Mucosa of descending colon (tissue), 3 donors: ENCODE data around the gene HDAC4. TPM values are rescaled to one million over a fixed set of nuclear protein-coding genes. Genes with fewer than 3 reads are reported as not detected.

Source experiments
- ATAC-seq: fragments of 200-7000 bp; cut with Tn5 transposase; one replicate; pipeline ENCODE4 v1.9.1; 2020; ENCODE audit warnings: mild to moderate bottlenecking, moderate library complexity
- DNase-seq, 3 donors: peaks; one replicate each; pipeline ENCODE4 v3.0.0-alpha.2; 2020
- H3K36me3 ChIP-seq: fragments of 200-600 bp; one replicate; pipeline ENCODE4 v1.8.0; 2021; ENCODE audit warnings: low read depth, mild to moderate bottlenecking
- H3K4me1 ChIP-seq: fragments of 200-600 bp; one replicate; pipeline ENCODE4 v1.8.0; 2021; ENCODE audit warnings: low read depth, mild to moderate bottlenecking
- H3K4me3 ChIP-seq: fragments of 200-600 bp; one replicate; pipeline ENCODE4 v1.8.0; 2021; ENCODE audit warnings: mild to moderate bottlenecking
- H3K9me3 ChIP-seq: fragments of 200-600 bp; one replicate; pipeline ENCODE4 v1.8.0; 2021; ENCODE audit warnings: mild to moderate bottlenecking
- intact Hi-C, 2 donors: fragments of 100-400 bp; cut with DNase I in 1 of 2; cut with micrococcal nuclease in 1 of 2; formaldehyde crosslinking; loops; one replicate each; pipeline versions ENCODE4 v1.11.0 to v1.11.1; 2022; cut with DNase I, micrococcal nuclease
- total RNA-seq, 3 donors: library from RNA; stranded (reverse); fragmentation: NEBNext Ultra II Directional in 2 of 3; extraction: Animal tissue kit (Norgen Biotek cat#: 25700) in 2 of 3; gene quantifications; one replicate each; pipeline versions ENCODE4 v1.2.1 to v1.2.4, GENCODE V29; 2021 to 2023
- TF ChIP-seq, protein P1 (sequence below): fragments of 200-600 bp; IDR thresholded peaks from one replicate; pipeline ENCODE4 v1.8.0; 2022; ENCODE audit warnings: antibody characterized with exemption, mild to moderate bottlenecking
- donor health status: DM: no; HTN: no; CAD: no; lungs with moderate emphysema.
- donor health status: DM: no; HTN: no; CAD: no.
- donor health status: DM: no; HTN: yes; CAD: no.

The HDAC4 gene
- total RNA-seq, 3 donors from 2014 or later = 41.4 to 147 (median 44.0) TPM

DNA sequence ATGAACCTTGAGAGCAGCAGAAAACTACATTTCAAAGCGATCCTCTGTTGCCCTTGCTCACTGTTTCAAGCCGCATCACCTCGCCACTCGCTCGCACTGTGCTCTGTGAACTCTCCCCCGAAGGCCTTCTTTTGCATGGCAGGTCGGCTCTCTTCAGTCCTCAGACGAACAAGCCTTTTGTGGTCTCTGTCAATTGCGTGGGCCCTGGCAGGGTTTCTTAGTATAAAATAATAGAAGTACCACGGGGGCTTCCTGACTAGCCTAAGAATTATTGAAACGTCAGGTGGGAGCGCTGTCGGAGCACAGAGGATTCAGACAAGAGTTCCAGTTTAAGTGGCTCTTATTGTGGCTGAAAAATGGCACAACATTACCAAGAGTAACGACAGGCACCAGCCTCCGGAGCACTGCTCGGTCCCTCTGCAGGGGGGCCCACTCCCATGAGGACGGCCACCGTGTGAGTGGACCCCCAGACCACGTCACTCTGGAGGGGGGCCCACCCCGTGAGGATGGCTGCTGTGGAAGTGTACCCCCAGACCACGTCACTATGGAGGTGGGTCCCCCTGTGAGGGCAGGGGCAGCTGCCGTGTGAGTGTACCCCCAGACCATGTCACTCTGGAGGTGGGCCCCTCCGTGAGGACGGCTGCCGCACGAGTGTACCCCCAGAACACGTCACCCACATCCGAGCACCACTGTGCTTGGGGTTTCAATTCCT lies 237.7 kb downstream of the HDAC4 start:
- no peaks in the 10 kb centered on the region for H3K36me3 ChIP-seq
- intact Hi-C loops = no loop called here
- H3K9me3 ChIP-seq = no peaks in the 10 kb centered on the region
- TF ChIP-seq, protein P1, sequence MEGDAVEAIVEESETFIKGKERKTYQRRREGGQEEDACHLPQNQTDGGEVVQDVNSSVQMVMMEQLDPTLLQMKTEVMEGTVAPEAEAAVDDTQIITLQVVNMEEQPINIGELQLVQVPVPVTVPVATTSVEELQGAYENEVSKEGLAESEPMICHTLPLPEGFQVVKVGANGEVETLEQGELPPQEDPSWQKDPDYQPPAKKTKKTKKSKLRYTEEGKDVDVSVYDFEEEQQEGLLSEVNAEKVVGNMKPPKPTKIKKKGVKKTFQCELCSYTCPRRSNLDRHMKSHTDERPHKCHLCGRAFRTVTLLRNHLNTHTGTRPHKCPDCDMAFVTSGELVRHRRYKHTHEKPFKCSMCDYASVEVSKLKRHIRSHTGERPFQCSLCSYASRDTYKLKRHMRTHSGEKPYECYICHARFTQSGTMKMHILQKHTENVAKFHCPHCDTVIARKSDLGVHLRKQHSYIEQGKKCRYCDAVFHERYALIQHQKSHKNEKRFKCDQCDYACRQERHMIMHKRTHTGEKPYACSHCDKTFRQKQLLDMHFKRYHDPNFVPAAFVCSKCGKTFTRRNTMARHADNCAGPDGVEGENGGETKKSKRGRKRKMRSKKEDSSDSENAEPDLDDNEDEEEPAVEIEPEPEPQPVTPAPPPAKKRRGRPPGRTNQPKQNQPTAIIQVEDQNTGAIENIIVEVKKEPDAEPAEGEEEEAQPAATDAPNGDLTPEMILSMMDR = no peak
- no peak for ATAC-seq
- H3K4me1 ChIP-seq = peaks cover 4% of the 10 kb centered on the region
- H3K4me3 ChIP-seq = no peak overlapping the region
- peak in 2 of 3 donors; percentile 12 to 43 for DNase-seq

DNA sequence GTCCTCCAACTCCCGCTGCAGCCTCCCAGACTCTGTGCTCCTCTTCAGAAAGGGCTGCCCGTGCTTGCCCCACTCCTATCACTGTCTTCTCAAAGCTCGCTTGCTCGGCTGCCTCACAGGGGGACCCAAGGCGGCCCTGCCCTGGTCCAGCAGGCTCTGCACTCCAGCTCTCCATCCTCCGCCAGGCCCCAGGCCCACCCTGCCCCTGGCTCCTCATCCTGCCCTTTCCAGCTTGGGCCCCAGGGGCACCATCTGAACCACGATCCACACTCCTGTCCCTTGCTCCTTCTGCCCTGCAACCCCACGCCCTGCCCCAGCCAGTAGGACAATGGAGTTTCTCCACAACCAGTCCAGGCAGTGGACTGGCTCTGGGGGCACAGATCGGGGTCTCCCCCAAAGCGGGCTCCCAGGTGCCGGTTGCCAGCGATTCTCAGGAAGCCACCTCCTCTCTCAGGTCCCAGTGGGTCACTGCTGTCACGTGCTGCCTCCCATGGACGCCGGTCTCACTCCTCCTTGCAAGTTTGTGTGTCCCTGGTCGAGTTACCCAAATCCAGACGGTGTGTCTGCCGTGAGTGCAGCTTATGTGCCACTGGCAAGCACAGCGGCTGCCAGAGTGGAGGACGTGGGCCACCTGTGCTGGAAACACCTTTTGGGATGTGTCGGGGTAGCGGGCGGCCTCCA lies 238.5 kb downstream of the HDAC4 start:
- H3K4me1 ChIP-seq = peaks cover 4% of the 10 kb centered on the region
- intact Hi-C loops = no loop called here
- H3K4me3 ChIP-seq = no peak overlapping the region
- H3K9me3 ChIP-seq = no peaks in the 10 kb centered on the region
- DNase-seq (peak in 2 of 3 donors; percentile 16 to 45), ATAC-seq (no peak)
- H3K36me3 ChIP-seq = no peaks in the 10 kb centered on the region
- TF ChIP-seq, protein P1 = no peak

DNA sequence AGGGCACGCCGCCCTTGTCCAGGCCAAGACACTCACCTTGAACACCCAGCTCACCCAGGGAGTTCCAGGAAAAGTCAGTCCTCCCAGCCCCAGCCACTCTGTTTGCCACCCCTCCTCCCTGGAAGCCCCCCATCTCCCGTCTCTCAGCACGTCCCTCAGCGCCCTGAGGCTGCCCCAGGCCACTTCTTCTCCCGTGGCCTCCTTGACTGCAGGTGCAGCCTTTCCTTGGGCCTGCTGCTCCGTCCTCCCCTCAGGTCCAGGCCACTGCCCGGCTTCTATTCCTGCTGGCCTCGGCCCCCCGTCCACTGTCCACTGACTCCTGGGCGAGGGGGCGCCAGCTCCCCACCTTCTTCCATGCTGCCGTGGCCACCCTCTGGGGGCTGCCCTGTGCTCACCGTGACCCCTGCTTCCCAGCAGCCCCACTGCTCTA lies 239.1 kb downstream of the HDAC4 start:
- H3K9me3 ChIP-seq = no peaks in the 10 kb centered on the region
- peaks cover 4% of the 10 kb centered on the region for H3K4me1 ChIP-seq
- intact Hi-C loops = no loop called here
- TF ChIP-seq, protein P1 = no peak
- no peaks in the 10 kb centered on the region for H3K36me3 ChIP-seq
- DNase-seq (peak in 2 of 3 donors; percentile 23 to 43), ATAC-seq (no peak)
- no peak overlapping the region for H3K4me3 ChIP-seq

DNA sequence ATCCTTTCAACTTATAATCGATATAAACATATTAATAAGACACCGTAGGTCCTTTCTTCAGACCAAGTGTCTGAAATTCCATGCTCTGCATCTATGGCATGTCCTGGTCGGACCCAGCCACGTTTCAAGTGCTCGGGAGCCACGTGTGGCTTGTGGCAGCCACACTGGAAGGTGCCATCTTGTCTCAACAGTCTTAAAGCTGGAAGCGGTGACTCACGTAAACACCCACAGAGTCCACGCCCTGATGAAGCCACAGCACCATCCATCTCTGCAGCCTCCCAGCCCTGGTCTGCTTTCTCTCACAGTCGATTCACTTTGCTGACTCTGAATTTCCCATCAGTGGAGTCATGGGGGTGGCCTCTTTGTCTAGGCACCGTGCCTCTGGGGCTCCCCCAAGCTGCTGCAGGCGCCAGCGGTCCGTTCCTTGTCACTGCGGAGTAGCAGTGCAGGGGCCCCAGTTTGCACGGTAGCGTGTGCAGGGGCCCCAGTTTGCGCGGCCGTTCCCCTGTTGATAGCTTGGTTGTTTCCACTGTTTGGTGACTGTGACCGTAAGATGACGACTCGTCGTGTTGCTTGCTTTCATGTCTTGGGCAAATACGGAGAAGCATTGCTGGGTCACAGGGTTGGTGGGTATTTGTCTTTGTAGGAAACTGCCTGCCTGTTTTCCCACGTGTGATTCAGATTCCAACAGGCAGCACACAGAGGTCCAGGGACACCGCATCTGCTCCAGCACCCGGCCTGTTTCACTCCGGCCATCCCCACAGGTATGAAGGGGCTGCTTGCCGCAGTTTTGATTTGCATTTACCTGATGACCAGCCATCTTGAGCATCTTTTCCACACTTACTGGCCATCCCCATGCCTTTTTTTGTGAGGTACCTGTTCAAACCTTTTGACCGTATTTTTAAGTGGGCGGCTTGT lies 240.3 kb downstream of the HDAC4 start:
- DNase-seq (peak in 2 of 3 donors; percentile 8 to 25), ATAC-seq (no peak)

DNA sequence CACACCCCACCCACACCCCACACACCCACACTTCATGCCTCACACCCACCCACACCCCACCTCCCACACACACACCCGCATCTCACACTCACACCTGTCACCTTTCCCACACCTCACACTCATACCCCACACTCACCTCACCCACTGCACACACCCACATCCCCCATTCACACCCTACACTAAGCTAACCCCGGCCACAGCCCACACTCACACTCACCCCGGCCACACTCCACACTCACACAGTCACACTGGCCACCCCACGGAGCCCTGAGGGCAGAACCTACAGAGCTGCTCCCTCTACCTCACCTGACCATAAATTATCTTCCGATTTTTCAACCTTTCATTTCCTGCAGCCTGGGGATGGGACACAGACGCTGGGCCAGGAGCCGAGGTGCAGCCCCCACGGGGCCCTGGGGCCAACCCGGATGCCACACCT lies 241.3 kb downstream of the HDAC4 start:
- H3K36me3 ChIP-seq = no peaks in the 10 kb centered on the region
- DNase-seq (peak in 2 of 3 donors; percentile 14 to 42), ATAC-seq (no peak)
- H3K4me1 ChIP-seq = peaks cover 4% of the 10 kb centered on the region
- no peak overlapping the region for H3K4me3 ChIP-seq
- TF ChIP-seq, protein P1 = no peak
- no peaks in the 10 kb centered on the region for H3K9me3 ChIP-seq
- intact Hi-C loops = no loop called here

More for the DNA sequence above, 240.3 kb downstream of the HDAC4 start:
- TF ChIP-seq, protein P1 = no peak
- no peak overlapping the region for H3K4me3 ChIP-seq
- H3K9me3 ChIP-seq = no peaks in the 10 kb centered on the region
- intact Hi-C loops = no loop called here
- peaks cover 4% of the 10 kb centered on the region for H3K4me1 ChIP-seq
- no peaks in the 10 kb centered on the region for H3K36me3 ChIP-seq
